Loucy (cell line): ENCODE data around the gene ENTPD2.

Experiments used
- H2AFZ ChIP-seq: fragments of 200-600 bp; sonication (generic); 2 replicates; pipeline ENCODE4 v1.6.0; 2016; ENCODE audit warnings: antibody characterized with exemption, mild to moderate bottlenecking, low read length, moderate library complexity
- H3F3A ChIP-seq: fragments of 200-600 bp; 2 replicates; pipeline ENCODE4 v1.6.0; 2016; ENCODE audit warnings: antibody characterized with exemption, low read depth, mild to moderate bottlenecking
- H3K27me3 ChIP-seq: fragments of 200-600 bp; sonication (generic); 2 replicates; pipeline ENCODE4 v1.6.1; 2014; ENCODE audit warnings: low read length, mild to moderate bottlenecking; ENCODE audit not compliant: insufficient read depth, poor library complexity, severe bottlenecking
- H3K36me3 ChIP-seq: fragments of 200-600 bp; sonication (generic); 2 replicates; pipeline ENCODE4 v1.6.1; 2016; ENCODE audit warnings: low read length; ENCODE audit not compliant: insufficient read depth
- H3K4me1 ChIP-seq: fragments of 200-600 bp; sonication (generic); 2 replicates; pipeline ENCODE4 v1.5.1; 2014; ENCODE audit warnings: low read length, mild to moderate bottlenecking; ENCODE audit not compliant: insufficient read depth, poor library complexity, severe bottlenecking
- H3K4me2 ChIP-seq: fragments of 200-600 bp; sonication (generic); 2 replicates; pipeline ENCODE4 v1.6.0; 2014; ENCODE audit warnings: antibody characterized with exemption, low read length, low read depth, mild to moderate bottlenecking; ENCODE audit not compliant: poor library complexity, severe bottlenecking
- H3K4me3 ChIP-seq: fragments of 200-600 bp; sonication (generic); 2 replicates; pipeline ENCODE4 v1.5.1; 2014; ENCODE audit warnings: low read length, mild to moderate bottlenecking, mixed read lengths; ENCODE audit not compliant: poor library complexity, severe bottlenecking
- H3K79me2 ChIP-seq: fragments of 200-600 bp; sonication (generic); 2 replicates; pipeline ENCODE4 v1.6.1; 2014; ENCODE audit warnings: low read length; ENCODE audit not compliant: insufficient read depth
- H3K9ac ChIP-seq: fragments of 200-600 bp; sonication (generic); 2 replicates; pipeline ENCODE4 v1.6.0; 2014; ENCODE audit warnings: mild to moderate bottlenecking, low read depth, low read length, moderate library complexity; ENCODE audit not compliant: poor library complexity, severe bottlenecking
- H3K9me2 ChIP-seq: fragments of 200-600 bp; sonication (generic); replicated peaks from 2 replicates; pipeline ENCODE4 v1.6.1; 2016; ENCODE audit warnings: low read depth, low read length, mixed read lengths
- H3K9me3 ChIP-seq: fragments of 200-600 bp; sonication (generic); 2 replicates; pipeline ENCODE4 v1.6.1; 2014; ENCODE audit warnings: mild to moderate bottlenecking, antibody characterized with exemption, low read length, low read depth; ENCODE audit not compliant: insufficient read depth
- H4K20me1 ChIP-seq: fragments of 200-600 bp; sonication (generic); 2 replicates; pipeline ENCODE4 v1.6.0; 2014; ENCODE audit warnings: antibody characterized with exemption, low read length, mild to moderate bottlenecking; ENCODE audit not compliant: insufficient read depth, poor library complexity, severe bottlenecking
- CTCF ChIP-seq: fragments of 200-600 bp; sonication (generic); conservative IDR thresholded peaks from 2 replicates; pipeline ENCODE4 v1.5.1; 2014; ENCODE audit warnings: mild to moderate bottlenecking, antibody characterized with exemption, low read length
- EZH2phosphoT487 ChIP-seq: fragments of 200-600 bp; IDR thresholded peaks from 2 replicates; pipeline ENCODE4 v1.6.1; 2018; ENCODE audit warnings: antibody characterized with exemption, mild to moderate bottlenecking, moderate library complexity, borderline replicate concordance

ENTPD2 gene

GRCh38 chr9:137070201-137070905 lies 16.5 kb upstream of the ENTPD2 start, which contains the start of gene SAPCD2:
TSS of gene SAPCD2 (minus strand) at chr9:137070557. CDS start at chr9:137070460, 97 bp downstream.
- Histone ChIP-seq H4K20me1 (peaks cover 36% of the 10 kb centered on the region), H2AFZ (peak within 1 kb of the TSS; percentile 67; the same call in 1 of the 2 replicates)

GRCh38 chr9:137069508-137070091 lies 15.7 kb upstream of the ENTPD2 start:
- Histone ChIP-seq H3K9me3 (no peaks in the 10 kb centered on the region), H3K4me3 (peak overlapping the region; percentile 87), H3K9me2 (no peaks in the 10 kb centered on the region), H4K20me1 (peaks cover 36% of the 10 kb centered on the region), H3K79me2 (peaks cover 59% of the 10 kb centered on the region), H3K4me2 (peak overlapping the region; percentile 98), H3K27me3 (no peaks in the 10 kb centered on the region), H3K36me3 (peaks cover 9% of the 10 kb centered on the region; the same call in 1 of the 2 replicates), H3F3A (0 out of 2 replicates have a peak, but pooled peaks cover 3% of the 10 kb centered on the region), H3K9ac (peak overlapping the region; percentile 73), H3K4me1 (peaks cover 24% of the 10 kb centered on the region), H2AFZ (no peak overlapping the region)
- TF ChIP-seq EZH2phosphoT487 = no peak
- TF ChIP-seq CTCF = no peak

More at GRCh38 chr9:137070201-137070905, 16.5 kb upstream of the ENTPD2 start, which contains the start of gene SAPCD2:
- Histone ChIP-seq H3K9me3 (no peaks in the 10 kb centered on the region), H3K9me2 (no peaks in the 10 kb centered on the region), H3K79me2 (peaks cover 59% of the 10 kb centered on the region), H3K9ac (peak within 1 kb of the TSS; percentile 93), H3K4me1 (peaks cover 24% of the 10 kb centered on the region), H3K27me3 (no peaks in the 10 kb centered on the region), H3K4me2 (peak within 1 kb of the TSS; percentile 98), H3K36me3 (peaks cover 2% of the 10 kb centered on the region; the same call in 1 of the 2 replicates), H3F3A (0 out of 2 replicates have a peak, but pooled peaks cover 3% of the 10 kb centered on the region), H3K4me3 (peak within 1 kb of the TSS; percentile 87)
- TF ChIP-seq EZH2phosphoT487 = no peak
- no peak for TF ChIP-seq CTCF

- TF ChIP-seq EZH2phosphoT487 = no peak
- TF ChIP-seq CTCF = no peak
- 0 out of 2 replicates have a peak, but pooled peaks cover 3% of the 10 kb centered on the region for H3F3A ChIP-seq
- peak overlapping the region; percentile 73 for H3K9ac ChIP-seq
- peaks cover 9% of the 10 kb centered on the region; the same call in 1 of the 2 replicates for H3K36me3 ChIP-seq
- H3K9me2 ChIP-seq = no peaks in the 10 kb centered on the region
- peaks cover 36% of the 10 kb centered on the region for H4K20me1 ChIP-seq
- peak overlapping the region; percentile 87 for H3K4me3 ChIP-seq
- H2AFZ ChIP-seq = no peak overlapping the region
- H3K27me3 ChIP-seq = no peaks in the 10 kb centered on the region
- peaks cover 59% of the 10 kb centered on the region for H3K79me2 ChIP-seq
- H3K4me2 ChIP-seq = peak overlapping the region; percentile 98
- peaks cover 24% of the 10 kb centered on the region for H3K4me1 ChIP-seq
- H3K9me3 ChIP-seq = no peaks in the 10 kb centered on the region
Observed at GRCh38 chr9:137068539-137069507, 15.0 kb upstream of the ENTPD2 start.
